PC-9 (cell line): ENCODE results near the gene CARS1. TPM values are rescaled to one million over a fixed set of nuclear protein-coding genes. Genes with fewer than 3 reads are reported as not detected.

Experiments
- BruUV-seq: library from RNA; stranded (reverse); fragments of 400-500 nt; replicated peaks from 2 replicates; lab custom pipeline; 2021; lab: Mats Ljungman, UMichigan
- CTCF ChIA-PET: fragments of 300-600 bp; sonication (Branson Sonifier 250); formaldehyde crosslinking; loops from one replicate; lab custom pipeline; 2022; ENCODE audit warnings: antibody characterized with exemption; lab: Charles Lee
- POLR2A ChIA-PET: fragments of 300-600 bp; sonication (Branson Sonifier 250); formaldehyde crosslinking; loops from one replicate; lab custom pipeline; 2022; ENCODE audit warnings: antibody characterized with exemption; ENCODE audit not compliant: unreplicated experiment; lab: Charles Lee
- DNase-seq, 2 experiments: peaks; one replicate each; pipeline versions ENCODE4 v3.0.0 to v3.0.0-alpha.2; 2015 to 2022; ENCODE audit warnings: mixed read lengths in 1 of 2
- H2AFZ ChIP-seq: fragments of 200-600 bp; sonication (generic); 2 replicates; pipeline ENCODE4 v1.8.1; 2017; ENCODE audit warnings: antibody characterized with exemption
- H3F3A ChIP-seq: fragments of 200-600 bp; sonication (generic); 2 replicates; pipeline ENCODE4 v1.8.1; 2017; ENCODE audit warnings: antibody characterized with exemption, mild to moderate bottlenecking, low read depth; ENCODE audit not compliant: insufficient read depth
- H3K27ac ChIP-seq: fragments of 200-600 bp; sonication (generic); 2 replicates; pipeline ENCODE4 v1.6.1; 2016; ENCODE audit warnings: mixed run types
- H3K27me3 ChIP-seq: fragments of 200-600 bp; sonication (generic); 2 replicates; pipeline ENCODE4 v1.6.1; 2016; ENCODE audit warnings: low read depth, mixed run types; ENCODE audit not compliant: insufficient read depth
- H3K36me3 ChIP-seq: fragments of 200-600 bp; sonication (generic); 2 replicates; pipeline ENCODE4 v1.6.1; 2016; ENCODE audit warnings: low read depth, mixed run types
- H3K4me1 ChIP-seq: fragments of 200-600 bp; sonication (generic); replicated peaks from 2 replicates; pipeline ENCODE4 v1.6.1; 2016; ENCODE audit warnings: mixed run types; ENCODE audit not compliant: insufficient read depth
- H3K4me2 ChIP-seq: fragments of 200-600 bp; sonication (generic); 2 replicates; pipeline ENCODE4 v1.6.1; 2017; ENCODE audit warnings: mixed run types
- H3K4me3 ChIP-seq: fragments of 200-600 bp; sonication (generic); 2 replicates; pipeline ENCODE4 v1.6.1; 2016; ENCODE audit warnings: mixed run types
- H3K79me2 ChIP-seq: fragments of 200-600 bp; sonication (generic); 2 replicates; pipeline ENCODE4 v1.6.1; 2017; ENCODE audit warnings: low read depth, mixed run types
- H3K9me2 ChIP-seq: fragments of 200-600 bp; sonication (generic); 2 replicates; pipeline ENCODE4 v1.8.1; 2017; ENCODE audit warnings: mild to moderate bottlenecking; ENCODE audit not compliant: insufficient read depth
- H3K9me3 ChIP-seq: fragments of 200-600 bp; sonication (generic); 2 replicates; pipeline ENCODE4 v1.8.1; 2016; ENCODE audit warnings: low read depth; ENCODE audit not compliant: insufficient read depth
- H4K20me1 ChIP-seq: fragments of 200-600 bp; sonication (generic); 2 replicates; pipeline ENCODE4 v1.8.1; 2017; ENCODE audit not compliant: insufficient read depth
- CTCF ChIP-seq: fragments of 200-600 bp; sonication (generic); conservative IDR thresholded peaks from 2 replicates; pipeline ENCODE4 v1.6.1; 2017; ENCODE audit warnings: mixed run types, antibody characterized with exemption, mild to moderate bottlenecking, moderate library complexity
- EZH2 ChIP-seq: fragments of 200-600 bp; sonication (generic); IDR thresholded peaks from 2 replicates; pipeline ENCODE4 v1.8.0; 2017; ENCODE audit warnings: antibody characterized with exemption, low read depth
- intact Hi-C: fragments of 100-400 bp; cut with micrococcal nuclease; formaldehyde crosslinking; loops from one replicate; pipeline ENCODE4 v1.10.0; 2022; ENCODE audit not compliant: unreplicated experiment
- total RNA-seq: library from RNA; stranded (reverse); gene quantifications from 2 replicates; pipeline ENCODE4 v1.2.3, GENCODE V29; 2021

CARS1 gene
- total RNA-seq, 1 experiment from 2014 or later: 78.8 TPM

GRCh38 chr11:3049430-3050243, 7.6 kb downstream of the CARS1 start:
- Histone ChIP-seq H3K27me3 (no peaks in the 10 kb centered on the region), H3K4me3 (no peak overlapping the region), H3K4me2 (peak overlapping the region; percentile 31), H3K27ac (no peak overlapping the region), H4K20me1 (peaks cover 92% of the 10 kb centered on the region), H3K9me2 (no peaks in the 10 kb centered on the region), H3K9me3 (no peaks in the 10 kb centered on the region), H2AFZ (no peak overlapping the region), H3K79me2 (peaks cover 66% of the 10 kb centered on the region), H3K36me3 (0 out of 2 replicates have a peak, but pooled peaks cover 4% of the 10 kb centered on the region), H3K4me1 (peaks cover 14% of the 10 kb centered on the region), H3F3A (no peaks in the 10 kb centered on the region; the same call in 1 of the 2 replicates)
- intact Hi-C loops: no loop called here
- BruUV-seq: no TSS peak
- TF ChIP-seq EZH2: no peak
- TF ChIP-seq CTCF: no peak
- peak; percentile 76 to 79 for DNase-seq
- CTCF ChIA-PET: interaction anchor here (0.9 kb wide), 1 partner anchor 42 kb away, joined by 3 read pairs; no protein-coding TSS in a partner anchor
- POLR2A ChIA-PET: interaction anchor here (0.6 to 0.7 kb wide), 2 partner anchors 25 to 42 kb away, joined by 3 to 4 read pairs; no protein-coding TSS in a partner anchor

GRCh38 chr11:3047637-3048036, 9.6 kb downstream of the CARS1 start:
- DNase-seq: no peak
- H3K79me2 ChIP-seq: peaks cover 56% of the 10 kb centered on the region
- no peaks in the 10 kb centered on the region for H3K36me3 ChIP-seq
- ChIA-PET CTCF (no interaction called here), POLR2A (no interaction called here)
- BruUV-seq: no TSS peak
- peaks cover 14% of the 10 kb centered on the region for H3K4me1 ChIP-seq
- no peak for TF ChIP-seq CTCF
- no peak for TF ChIP-seq EZH2
- no peaks in the 10 kb centered on the region for H3K9me2 ChIP-seq
- H3K4me3 ChIP-seq: no peak overlapping the region
- H3K27me3 ChIP-seq: no peaks in the 10 kb centered on the region
- H3F3A ChIP-seq: no peaks in the 10 kb centered on the region; the same call in 1 of the 2 replicates
- H3K27ac ChIP-seq: no peak overlapping the region
- peaks cover 93% of the 10 kb centered on the region for H4K20me1 ChIP-seq
- no peak overlapping the region for H3K4me2 ChIP-seq
- no peak overlapping the region for H2AFZ ChIP-seq
- H3K9me3 ChIP-seq: no peaks in the 10 kb centered on the region
- intact Hi-C loops: no loop called here

DNA sequence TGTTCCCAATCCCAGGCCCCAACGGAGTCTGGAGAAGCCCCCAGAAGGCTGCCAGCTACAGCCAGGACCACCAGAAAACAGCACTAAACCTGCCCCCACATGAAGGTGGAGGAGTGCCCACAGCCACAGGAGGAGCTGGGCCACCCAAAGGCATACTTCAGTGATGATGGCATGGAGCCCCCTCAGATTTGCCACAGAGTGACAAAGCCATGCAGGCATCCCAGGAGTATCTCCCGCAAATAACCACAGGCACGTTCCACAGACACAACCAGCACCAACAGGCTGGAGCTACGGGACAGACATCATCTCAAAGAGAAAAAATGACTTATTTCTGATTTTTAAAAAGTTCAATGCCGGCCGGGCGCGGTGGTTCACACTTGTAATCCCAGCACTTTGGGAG, 10.6 kb downstream of the CARS1 start:
- Histone ChIP-seq H3K27ac (no peak overlapping the region), H4K20me1 (peaks cover 95% of the 10 kb centered on the region), H3K9me3 (no peaks in the 10 kb centered on the region), H3K36me3 (no peaks in the 10 kb centered on the region), H3F3A (no peaks in the 10 kb centered on the region; the same call in 1 of the 2 replicates), H3K4me3 (no peak overlapping the region), H3K4me1 (peaks cover 14% of the 10 kb centered on the region), H3K79me2 (peaks cover 47% of the 10 kb centered on the region), H2AFZ (no peak overlapping the region), H3K27me3 (no peaks in the 10 kb centered on the region), H3K9me2 (no peaks in the 10 kb centered on the region), H3K4me2 (no peak overlapping the region)
- no TSS peak for BruUV-seq
- no peak for DNase-seq
- intact Hi-C loops: no loop called here
- TF ChIP-seq EZH2: no peak
- TF ChIP-seq CTCF: no peak
- POLR2A ChIA-PET: no interaction called here
- CTCF ChIA-PET: no interaction called here
